ENCODE data around the gene HS1BP3. TPM values are rescaled to one million over a fixed set of nuclear protein-coding genes. Genes with fewer than 3 reads are reported as not detected.

The HS1BP3 gene
- total and polyA plus RNA-seq, 2 of the 13 experiments (the other 11 are each of a cell fraction or from before 2014, with no cell fraction given): 15.2 to 22.0 TPM

GRCh38 chr2:20596973-20597859, 53.7 kb downstream of the HS1BP3 start (continued):
- no peak for TF ChIP-seq PHB2 (IDR thresholded peaks at IDR 0.05; ENCODE audit: partially characterized antibody)
- TF ChIP-seq ZSCAN31 (CRISPR knock-in tag; IDR thresholded peaks at IDR 0.05; ENCODE audit: low read depth): peak; percentile 75
- TF ChIP-seq ZNF138 (CRISPR knock-in tag; IDR thresholded peaks at IDR 0.05; ENCODE audit: low read depth): no peak
- peak; percentile 98 for TF ChIP-seq ZFY (CRISPR knock-in tag; IDR thresholded peaks at IDR 0.05)
- peak; percentile 60; the same call in 1 of the 2 replicates for TF ChIP-seq ZNF770 (CRISPR knock-in tag; IDR thresholded peaks at IDR 0.05)
- TF ChIP-seq ZNF468 (CRISPR knock-in tag; IDR thresholded peaks at IDR 0.05): no peak
- TF ChIP-seq ZNF33A (CRISPR knock-in tag; IDR thresholded peaks at IDR 0.05; ENCODE audit: borderline replicate concordance): no peak
- no peak for TF ChIP-seq ZNF317 (CRISPR knock-in tag; IDR thresholded peaks at IDR 0.05)
- peak; percentile 84; the same call in 1 of the 2 replicates for TF ChIP-seq ZNF280B (CRISPR knock-in tag; IDR thresholded peaks at IDR 0.05; ENCODE audit: borderline replicate concordance)
- TF ChIP-seq HNF4A (CRISPR knock-in tag; IDR thresholded peaks at IDR 0.05): peak; percentile 99
- peak; percentile 95 for TF ChIP-seq NRL (CRISPR knock-in tag; IDR thresholded peaks at IDR 0.05; ENCODE audit: borderline replicate concordance)
- no peak for TF ChIP-seq ZNF569 (CRISPR knock-in tag; IDR thresholded peaks at IDR 0.05; ENCODE audit: borderline replicate concordance)
- peak; percentile 46 for TF ChIP-seq SMC3 (IDR thresholded peaks at IDR 0.05; ENCODE audit: low read length)
- no peak for TF ChIP-seq HOXD1 (CRISPR knock-in tag; IDR thresholded peaks at IDR 0.05)
- TF ChIP-seq ATF7 (IDR thresholded peaks at IDR 0.05): no peak
- peak; percentile 88 for TF ChIP-seq ATF7 (CRISPR knock-in tag; IDR thresholded peaks at IDR 0.05)
- TF ChIP-seq MIER3 (CRISPR knock-in tag; IDR thresholded peaks at IDR 0.05; ENCODE audit: borderline replicate concordance): peak; percentile 99
- no peak for TF ChIP-seq ZNF740 (CRISPR knock-in tag; IDR thresholded peaks at IDR 0.05)
- peak; percentile 74; the same call in 1 of the 2 replicates for TF ChIP-seq PAWR (CRISPR knock-in tag; IDR thresholded peaks at IDR 0.05; ENCODE audit: borderline replicate concordance)
- TF ChIP-seq JDP2 (CRISPR knock-in tag; IDR thresholded peaks at IDR 0.05; ENCODE audit: borderline replicate concordance): no peak
- TF ChIP-seq ARNTL (CRISPR knock-in tag; IDR thresholded peaks at IDR 0.05): peak; percentile 89
- peak; percentile 50; the same call in 1 of the 2 replicates for TF ChIP-seq ZBTB21 (CRISPR knock-in tag; IDR thresholded peaks at IDR 0.05)
- TF ChIP-seq FOSL2 (CRISPR knock-in tag; IDR thresholded peaks at IDR 0.05): peak; percentile 94
- TF ChIP-seq PPARG (CRISPR knock-in tag; conservative IDR thresholded peaks at IDR 0.05): peak; percentile 98
- peak; percentile 100 for TF ChIP-seq ZFX (CRISPR knock-in tag; IDR thresholded peaks at IDR 0.05; ENCODE audit: low read depth)
- TF ChIP-seq ZSCAN20 (CRISPR knock-in tag; IDR thresholded peaks at IDR 0.05; ENCODE audit: borderline replicate concordance): no peak
- TF ChIP-seq NR2F1 (CRISPR knock-in tag; IDR thresholded peaks at IDR 0.05): peak; percentile 97 to 98
- peak; percentile 90 for TF ChIP-seq BCL6 (CRISPR knock-in tag; IDR thresholded peaks at IDR 0.05)

Measured in HepG2 (cell line).